Hepatocyte (in vitro differentiated cells): ENCODE data around the gene NPDC1.

Experiments
- CTCF ChIP-seq: fragments of 200-600 bp; sonication (generic); IDR thresholded peaks from 2 replicates; pipeline ENCODE4 v1.5.1; 2016; ENCODE audit warnings: antibody characterized with exemption, mild to moderate bottlenecking; ENCODE audit not compliant: poor library complexity
- EZH2 ChIP-seq: fragments of 200-600 bp; sonication (generic); IDR thresholded peaks from 2 replicates; pipeline ENCODE4 v1.6.1; 2016; ENCODE audit warnings: antibody characterized with exemption, mild to moderate bottlenecking, borderline replicate concordance
- EZH2phosphoT487 ChIP-seq: fragments of 200-600 bp; sonication (generic); IDR thresholded peaks from one replicate; pipeline ENCODE4 v1.6.1; 2018; ENCODE audit warnings: antibody characterized with exemption, mild to moderate bottlenecking, low read depth, moderate library complexity; ENCODE audit not compliant: unreplicated experiment, severe bottlenecking

GRCh38 chr9:136990242-136990911 lies 55.6 kb downstream of the NPDC1 start:
- TF ChIP-seq CTCF (no peak), EZH2 (no peak), EZH2phosphoT487 (no peak)
